GM18907 (cell line): ENCODE data around the gene MADD.
A peak's percentile ranks its signal among the peaks of the same experiment; 100 is the strongest.

ENCODE experiments used
- ATAC-seq: cut with Tn5 transposase; IDR thresholded peaks from one replicate; pipeline ENCODE4 v1.9.1; 2021; ENCODE audit warnings: mild to moderate bottlenecking, moderate library complexity; ENCODE audit not compliant: unreplicated experiment

Gene MADD

GRCh38 chr11:47269829-47270305 lies at the start of gene MADD:
MADD (plus strand) TSS chr11:47270133.
- peak; percentile 78 for ATAC-seq

- no peak for ATAC-seq
Observed at GRCh38 chr11:47220401-47220821, 49.5 kb upstream of the MADD start.

- no peak for ATAC-seq
Observed at GRCh38 chr11:47222696-47223095, 47.2 kb upstream of the MADD start.

DNA sequence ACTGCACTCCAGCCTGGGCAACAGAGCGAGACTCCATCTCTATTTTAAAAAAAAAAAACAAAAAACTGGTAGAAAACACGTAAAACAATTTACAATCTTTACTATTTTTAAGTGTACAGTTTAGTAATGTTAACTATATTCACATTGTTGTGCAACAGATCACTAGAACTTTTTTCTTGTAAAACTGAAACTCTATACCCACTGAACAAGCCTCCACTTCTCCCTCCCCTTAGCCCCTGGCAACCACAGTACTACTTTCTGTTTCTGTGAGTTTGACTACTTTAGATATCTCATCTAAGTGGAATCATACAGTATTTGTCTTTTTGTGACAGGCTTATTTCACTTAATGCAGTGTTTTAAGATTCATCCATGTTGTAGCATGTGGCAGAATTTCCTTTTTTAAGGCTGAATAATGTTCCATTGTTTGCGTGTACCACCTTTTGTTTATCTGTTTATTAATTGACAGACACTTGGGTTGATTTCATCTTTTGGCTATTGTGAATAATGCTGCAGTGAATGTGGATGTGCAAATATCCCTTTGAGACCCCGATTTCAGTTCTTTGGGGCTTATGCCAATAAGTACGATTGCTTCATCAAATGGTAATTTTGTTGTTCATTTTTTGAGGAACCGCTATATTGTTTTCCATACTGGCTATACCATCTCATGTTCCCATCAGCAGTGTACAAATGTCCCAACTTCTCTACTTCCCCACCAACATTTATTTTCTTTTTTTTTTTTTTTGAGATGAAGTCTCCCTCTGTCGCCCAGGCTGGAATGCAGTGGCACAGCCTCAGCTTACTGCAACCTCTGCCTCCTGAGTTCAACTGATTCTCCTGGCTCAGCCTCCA lies 44.2 kb upstream of the MADD start:
- ATAC-seq: peak; percentile 77

DNA sequence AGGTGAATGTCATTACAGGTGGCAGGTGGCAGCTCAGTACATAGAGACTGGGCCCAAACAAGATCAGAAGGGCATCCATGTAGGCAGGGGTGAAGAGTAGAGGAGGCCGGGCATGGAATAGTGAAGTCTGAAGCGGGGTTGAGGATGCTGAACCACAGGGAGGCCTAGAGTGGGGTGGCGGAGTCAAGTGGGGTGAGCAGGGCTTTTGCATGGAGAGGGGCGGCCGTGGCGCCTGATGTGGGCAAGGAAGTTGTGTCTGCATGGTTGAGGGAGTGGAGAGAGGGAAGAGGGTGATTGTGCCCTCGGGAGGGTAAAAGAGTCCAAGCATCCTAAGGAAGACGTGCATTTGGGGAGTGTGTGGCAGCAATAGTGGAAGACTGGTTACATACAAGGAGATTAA lies 40.8 kb upstream of the MADD start:
- no peak for ATAC-seq

GRCh38 chr11:47233051-47233450 lies 36.9 kb upstream of the MADD start:
- no peak for ATAC-seq

DNA sequence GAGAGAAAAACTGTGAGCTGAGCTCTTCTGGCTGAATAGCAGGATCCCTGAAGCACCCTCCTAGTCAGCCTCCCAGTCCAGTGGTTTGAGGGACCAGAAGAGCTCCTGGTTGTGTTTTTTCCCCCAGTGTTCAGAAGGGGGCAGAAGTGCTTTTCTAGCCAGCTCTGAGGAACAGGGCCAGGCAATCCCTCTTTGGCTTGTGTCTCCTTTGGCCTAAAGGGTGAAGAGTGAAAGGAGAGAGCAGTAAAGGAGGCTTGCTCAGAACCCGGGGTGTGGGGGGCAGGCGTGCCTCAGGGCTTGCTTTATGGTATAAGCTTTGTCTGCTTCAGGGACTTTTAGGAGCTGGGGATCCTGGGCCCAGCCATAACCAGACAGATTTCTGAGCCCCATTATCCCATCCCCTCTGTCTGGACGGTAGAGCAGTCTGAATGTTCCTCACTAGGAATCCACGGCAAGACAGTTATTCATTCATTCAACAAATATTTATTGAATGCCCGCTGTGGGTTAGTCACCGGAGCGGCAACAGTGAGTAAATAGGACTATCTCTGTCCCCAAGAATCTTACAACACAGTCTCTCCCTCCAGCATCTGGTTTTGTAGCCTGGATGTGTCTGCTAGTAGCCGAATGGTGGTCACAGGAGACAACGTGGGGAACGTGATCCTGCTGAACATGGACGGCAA lies 35.8 kb upstream of the MADD start:
- no peak for ATAC-seq

GRCh38 chr11:47234669-47235100 lies 35.2 kb upstream of the MADD start:
- no peak for ATAC-seq

DNA sequence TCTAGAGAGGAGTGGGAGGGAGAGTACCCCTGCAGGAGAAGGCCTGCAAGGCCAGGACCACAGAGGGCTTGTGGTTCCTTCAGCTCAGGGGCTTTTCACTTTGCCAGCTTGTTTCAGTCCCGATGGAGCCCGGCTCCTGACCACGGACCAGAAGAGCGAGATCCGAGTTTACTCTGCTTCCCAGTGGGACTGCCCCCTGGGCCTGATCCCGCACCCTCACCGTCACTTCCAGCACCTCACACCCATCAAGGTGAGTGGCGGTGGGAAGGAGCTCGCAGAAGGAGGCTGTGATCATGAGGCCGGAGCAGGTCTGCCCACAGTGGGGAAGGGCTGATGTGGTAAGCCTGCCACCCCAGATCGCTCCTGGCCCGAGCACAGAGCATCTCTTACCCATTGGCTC lies 34.8 kb upstream of the MADD start:
- ATAC-seq: no peak

DNA sequence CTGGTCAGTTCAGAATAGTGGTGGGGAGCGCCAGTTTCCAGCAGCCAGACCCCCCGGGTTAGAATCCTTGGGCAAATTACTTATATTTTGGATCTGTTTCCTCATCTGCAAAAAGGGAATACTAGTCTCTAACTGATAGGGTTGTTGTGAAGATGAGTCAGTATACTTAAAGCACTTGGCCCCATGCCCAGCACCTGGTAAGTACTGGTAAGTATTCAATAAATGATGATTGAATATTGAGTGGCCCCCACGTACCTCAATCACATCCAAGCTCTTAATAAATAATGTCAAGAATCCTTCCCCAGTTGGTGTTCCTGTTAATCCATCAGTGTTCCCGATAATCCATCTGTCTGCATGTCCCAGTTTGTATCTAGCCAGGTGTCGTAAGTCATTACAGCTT lies 33.5 kb upstream of the MADD start:
- ATAC-seq: no peak

DNA sequence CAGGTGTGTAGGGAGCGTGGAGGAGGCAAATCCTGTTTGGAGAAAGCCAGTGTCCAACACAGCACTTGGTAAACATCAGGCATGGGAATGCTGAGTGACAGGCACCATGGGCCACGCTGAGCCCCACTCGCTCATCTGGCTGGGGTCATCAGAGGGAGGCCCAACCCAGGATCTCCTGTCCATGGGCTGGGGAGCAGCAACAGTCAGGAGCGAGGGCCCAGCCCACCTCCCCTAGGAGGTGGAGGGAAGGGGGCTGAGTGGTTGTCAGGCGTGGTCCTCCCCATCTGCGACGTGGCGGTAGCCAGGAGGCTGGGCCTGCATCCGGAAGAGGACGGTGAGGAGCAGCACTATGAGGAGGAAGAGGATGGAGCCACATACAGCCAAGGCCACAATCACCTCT lies 30.1 kb upstream of the MADD start:
- no peak for ATAC-seq

- ATAC-seq: no peak
Observed at GRCh38 chr11:47241841-47242301, 28.1 kb upstream of the MADD start.

DNA sequence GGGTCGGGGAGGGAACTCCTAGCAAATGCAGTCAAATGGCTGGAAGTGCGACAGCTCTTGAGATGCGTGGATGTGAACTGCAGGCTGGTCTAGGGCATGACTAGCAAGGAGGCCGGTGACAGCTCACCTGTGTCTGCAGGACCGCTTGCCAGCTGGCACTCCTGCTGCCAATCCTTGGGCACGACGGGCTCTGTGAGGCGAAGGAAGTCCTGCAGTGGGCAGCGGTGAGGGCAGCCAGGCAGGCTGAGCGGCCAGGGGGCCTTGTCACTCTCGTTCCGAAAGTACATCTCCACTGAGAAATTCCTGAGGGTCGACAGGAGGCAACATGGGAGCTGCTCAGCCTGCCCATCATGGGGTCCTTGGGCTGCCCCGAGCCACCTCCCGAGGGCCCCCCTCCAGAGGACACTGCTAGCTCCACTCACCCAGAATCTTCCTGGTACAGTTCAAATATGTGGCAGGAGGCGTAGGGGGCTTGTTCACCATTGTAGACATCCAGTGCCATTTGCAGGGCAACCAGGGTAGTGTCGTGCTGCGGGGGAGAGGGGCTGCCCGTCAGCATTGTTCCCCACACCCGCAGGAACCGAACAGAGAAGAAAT lies 27.2 kb upstream of the MADD start:
- ATAC-seq: no peak

DNA sequence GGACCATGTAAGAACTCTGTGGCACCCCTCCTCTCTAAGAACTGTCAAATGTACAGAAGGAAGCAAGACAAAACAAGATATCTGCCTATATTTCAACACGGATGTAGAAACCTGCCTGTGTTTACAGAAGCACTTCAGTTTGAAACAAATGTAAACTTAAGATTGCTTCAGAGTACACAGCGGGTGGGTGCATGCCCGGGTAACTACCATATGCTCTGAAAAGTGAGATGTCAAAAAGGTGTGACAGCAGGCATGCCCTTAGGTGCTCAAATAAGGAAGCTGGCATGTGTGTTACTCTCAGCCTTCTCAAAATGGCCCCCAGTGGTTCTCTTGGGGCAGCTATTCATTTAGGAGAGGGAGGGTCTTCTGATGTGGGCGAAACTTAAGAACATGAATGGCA lies 26.5 kb upstream of the MADD start:
- ATAC-seq: no peak

DNA sequence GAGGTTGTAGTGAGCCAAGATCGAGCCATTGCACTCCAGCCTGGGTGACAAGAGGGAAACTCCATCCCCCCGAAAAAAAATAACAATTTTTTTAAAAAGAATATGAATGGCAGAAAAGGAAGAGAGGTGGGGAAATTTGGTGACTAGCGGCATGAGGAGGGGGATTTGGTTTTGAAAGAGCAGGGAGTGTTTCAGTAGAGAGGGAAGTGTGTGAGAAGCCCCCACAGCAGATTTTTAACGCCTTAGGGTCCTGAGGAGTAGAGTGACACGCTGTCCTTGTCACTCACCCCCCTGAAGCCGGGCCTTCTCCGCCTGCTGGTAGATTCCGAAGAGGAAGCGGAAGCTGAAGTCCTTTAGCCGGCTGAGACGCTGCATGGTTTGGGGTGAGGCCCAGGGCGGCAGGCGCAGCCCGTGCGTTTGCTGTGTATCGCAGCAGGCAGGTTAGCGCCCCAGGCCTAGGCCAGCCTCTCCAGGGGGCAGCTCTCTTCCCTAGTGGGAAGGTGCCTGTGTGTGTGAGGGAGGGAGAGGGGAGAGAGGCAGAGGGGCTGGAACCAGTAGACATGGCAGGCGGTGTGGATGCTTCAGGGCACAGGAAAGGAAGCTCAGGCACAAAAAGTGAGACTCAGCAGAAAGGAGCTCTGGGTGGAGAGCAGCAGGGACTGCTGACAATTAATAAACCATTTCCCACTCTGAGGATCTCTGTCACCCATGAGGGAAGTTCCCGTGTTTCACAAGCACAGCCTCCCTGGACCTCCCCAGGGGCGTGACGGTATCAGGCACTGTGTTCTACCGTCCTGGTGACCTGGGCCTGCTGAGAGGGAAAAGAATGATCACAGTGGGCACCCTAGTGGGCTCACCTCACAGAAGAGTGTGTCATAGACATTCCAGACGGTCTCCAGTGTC lies 25.2 kb upstream of the MADD start:
- no peak for ATAC-seq

- no peak for ATAC-seq
Observed at GRCh38 chr11:47245611-47246357, 24.1 kb upstream of the MADD start.

GRCh38 chr11:47247502-47247901 lies 22.4 kb upstream of the MADD start:
- no peak for ATAC-seq

GRCh38 chr11:47248304-47248663 lies 21.6 kb upstream of the MADD start:
- peak; percentile 27 for ATAC-seq

GRCh38 chr11:47248664-47249377 lies 21.1 kb upstream of the MADD start, which contains the start of gene ACP2:
ACP2 (minus strand) TSS chr11:47248814; CDS start chr11:47248789, 25 bp downstream.
- peak; percentile 91 for ATAC-seq
